ENCODE data around the gene SMC4. TPM values are rescaled to one million over a fixed set of nuclear protein-coding genes. Genes with fewer than 3 reads are reported as not detected.

Gene SMC4
- total and polyA plus RNA-seq, 12 donors: 10.5 to 71.7 (median 25.4) TPM

GRCh38 chr3:160464971-160465370 lies 65.5 kb downstream of the SMC4 start:
- TF ChIP-seq CTCF (IDR thresholded peaks at IDR 0.05): no peak
- TF ChIP-seq POLR2A (IDR thresholded peaks at IDR 0.05): no peak
- Histone ChIP-seq H3K36me3 (replicated peaks in 1 of 2) (no peaks in the 10 kb centered on the region), H3K4me1 (replicated peaks in 1 of 2) (no peaks in the 10 kb centered on the region), H3K9me3 (replicated peaks in 1 of 3) (no peaks in the 10 kb centered on the region), H3K4me3 (no peak overlapping the region), H3K27ac (no peak overlapping the region), H3K27me3 (peaks cover 4% of the 10 kb centered on the region)
- WGBS, 4 donors: 75 to 96% (median 80%) methylated on average over 1 of the region's 1 CpG
- no peak for DNase-seq
- intact Hi-C loops (cut with DNase I): no loop called here

GRCh38 chr3:160470181-160470580 lies 70.7 kb downstream of the SMC4 start:
- 83 to 91% (median 89%) methylated on average over 4 to 5 of the region's 5 CpGs for WGBS, 4 donors
- intact Hi-C loops (cut with DNase I): no loop called here
- H3K27me3 ChIP-seq: no peaks in the 10 kb centered on the region
- TF ChIP-seq CTCF (IDR thresholded peaks at IDR 0.05) (no peak), POLR2A (IDR thresholded peaks at IDR 0.05) (no peak)
- no peaks in the 10 kb centered on the region for H3K4me1 ChIP-seq (replicated peaks in 1 of 2)
- H3K36me3 ChIP-seq (replicated peaks in 1 of 2): no peaks in the 10 kb centered on the region
- H3K4me3 ChIP-seq: no peak overlapping the region
- no peaks in the 10 kb centered on the region for H3K9me3 ChIP-seq (replicated peaks in 1 of 3)
- DNase-seq: no peak
- H3K27ac ChIP-seq: no peak overlapping the region

GRCh38 chr3:160471892-160472291 lies 72.4 kb downstream of the SMC4 start:
- Histone ChIP-seq H3K9me3 (replicated peaks in 1 of 3) (no peaks in the 10 kb centered on the region), H3K4me3 (no peak overlapping the region), H3K27me3 (no peaks in the 10 kb centered on the region), H3K4me1 (replicated peaks in 1 of 2) (no peaks in the 10 kb centered on the region), H3K27ac (no peak overlapping the region), H3K36me3 (replicated peaks in 1 of 2) (no peaks in the 10 kb centered on the region)
- 64 to 78% (median 69%) methylated on average over 2 of the region's 2 CpGs for WGBS, 4 donors
- intact Hi-C loops (cut with DNase I): no loop called here
- no peak for DNase-seq
- TF ChIP-seq CTCF (IDR thresholded peaks at IDR 0.05) (no peak), POLR2A (IDR thresholded peaks at IDR 0.05) (no peak)

GRCh38 chr3:160472344-160472743 lies 72.9 kb downstream of the SMC4 start:
- Histone ChIP-seq H3K4me3 (no peak overlapping the region), H3K27ac (no peak overlapping the region), H3K9me3 (replicated peaks in 1 of 3) (no peaks in the 10 kb centered on the region), H3K4me1 (replicated peaks in 1 of 2) (no peaks in the 10 kb centered on the region), H3K36me3 (replicated peaks in 1 of 2) (no peaks in the 10 kb centered on the region), H3K27me3 (no peaks in the 10 kb centered on the region)
- DNase-seq: no peak
- 53 to 71% (median 65%) methylated on average over 2 of the region's 2 CpGs for WGBS, 4 donors
- no peak for TF ChIP-seq CTCF (IDR thresholded peaks at IDR 0.05)
- no peak for TF ChIP-seq POLR2A (IDR thresholded peaks at IDR 0.05)
- intact Hi-C loops (cut with DNase I): no loop called here

All from adrenal gland (tissue), 12 donors.